ENCODE results near the gene VAV3. TPM values are rescaled to one million over a fixed set of nuclear protein-coding genes. Genes with fewer than 3 reads are reported as not detected.

Gene VAV3
- total and polyA plus RNA-seq, 2 of the 13 experiments (the other 11 are each of a cell fraction or from before 2014, with no cell fraction given), result 15.9 to 29.8 TPM

DNA sequence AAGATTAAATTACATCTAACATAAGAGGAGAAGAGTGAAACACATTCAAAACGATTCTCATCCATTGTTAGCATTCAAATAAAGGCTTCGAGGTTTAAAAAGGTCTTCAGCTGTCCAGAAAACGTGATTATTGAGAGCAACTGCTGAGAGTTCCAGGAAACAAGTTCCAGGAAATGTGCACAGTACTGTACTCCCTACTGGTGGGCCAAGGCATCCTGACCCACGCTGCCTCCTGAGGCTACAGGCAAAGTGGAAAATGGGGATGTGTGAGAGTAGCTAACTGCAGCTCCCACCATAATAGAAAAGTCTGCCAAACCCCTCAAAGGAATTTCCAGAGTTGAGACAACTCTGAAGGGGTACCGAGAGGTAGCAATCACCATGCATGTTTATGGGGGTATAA is 2.0 kb downstream of the VAV3 start:
- Histone ChIP-seq H3K36me3 (replicated peaks in 1 of 2; ENCODE audit: control insufficient read depth in 1 of 2, insufficient read depth in 2 of 2, low read length in 2 of 2) (no peaks in the 10 kb centered on the region), H3K9ac (ENCODE audit: insufficient read depth, low read depth, low read length) (no peak overlapping the region), H4K20me1 (ENCODE audit: insufficient read depth, low read length) (no peaks in the 10 kb centered on the region), H3K4me2 (ENCODE audit: low read depth, low read length) (no peak overlapping the region), H3K27ac (ENCODE audit: extremely low read length, insufficient read depth, low read length) (no peak overlapping the region), H3K4me3 (replicated peaks in 1 of 3; ENCODE audit: insufficient read depth in 1 of 3, low read depth in 2 of 3, low read length in 3 of 3) (no peak overlapping the region), H2AFZ (ENCODE audit: low read length) (no peak overlapping the region), H3K4me1 (ENCODE audit: insufficient read depth, low read length) (peaks cover 18% of the 10 kb centered on the region; the same call in 1 of the 2 replicates), H3K27me3 (ENCODE audit: control insufficient read depth in 1 of 2, insufficient read depth in 2 of 2, low read length in 2 of 2) (peaks cover 6 to 26% of the 10 kb centered on the region in 2 experiments), H3K9me3 (ENCODE audit: low read length) (no peaks in the 10 kb centered on the region), H3K79me2 (ENCODE audit: insufficient read depth, low read length) (no peaks in the 10 kb centered on the region)
- POLR2A ChIA-PET, result no interaction called here
- no peak for FAIRE-seq
- ATAC-seq, result no peak
- CTCF ChIA-PET (ENCODE audit: low intra/inter-chr PET ratio, low total read pairs), result no interaction called here
- WGBS (ENCODE audit: low lambda C conversion rate), result 3% methylated on average over 5 of the region's 5 CpGs
- in situ Hi-C loops (cut with HindIII; ENCODE audit: extremely low pct_ligation_motif_present, low pct_unique_long_range_greater_than_20kb) (no loop called here), intact Hi-C loops (cut with micrococcal nuclease; ENCODE audit: unreplicated experiment) (no loop called here)
- no peak for DNase-seq (ENCODE audit: low spot score)
- no TSS peak for BruUV-seq (replicated peaks)
- no peak for TF ChIP-seq YY1 (IDR thresholded peaks at IDR 0.05; ENCODE audit: insufficient read depth, insufficient replicate concordance, low read depth, low read length)
- TF ChIP-seq, protein P1, sequence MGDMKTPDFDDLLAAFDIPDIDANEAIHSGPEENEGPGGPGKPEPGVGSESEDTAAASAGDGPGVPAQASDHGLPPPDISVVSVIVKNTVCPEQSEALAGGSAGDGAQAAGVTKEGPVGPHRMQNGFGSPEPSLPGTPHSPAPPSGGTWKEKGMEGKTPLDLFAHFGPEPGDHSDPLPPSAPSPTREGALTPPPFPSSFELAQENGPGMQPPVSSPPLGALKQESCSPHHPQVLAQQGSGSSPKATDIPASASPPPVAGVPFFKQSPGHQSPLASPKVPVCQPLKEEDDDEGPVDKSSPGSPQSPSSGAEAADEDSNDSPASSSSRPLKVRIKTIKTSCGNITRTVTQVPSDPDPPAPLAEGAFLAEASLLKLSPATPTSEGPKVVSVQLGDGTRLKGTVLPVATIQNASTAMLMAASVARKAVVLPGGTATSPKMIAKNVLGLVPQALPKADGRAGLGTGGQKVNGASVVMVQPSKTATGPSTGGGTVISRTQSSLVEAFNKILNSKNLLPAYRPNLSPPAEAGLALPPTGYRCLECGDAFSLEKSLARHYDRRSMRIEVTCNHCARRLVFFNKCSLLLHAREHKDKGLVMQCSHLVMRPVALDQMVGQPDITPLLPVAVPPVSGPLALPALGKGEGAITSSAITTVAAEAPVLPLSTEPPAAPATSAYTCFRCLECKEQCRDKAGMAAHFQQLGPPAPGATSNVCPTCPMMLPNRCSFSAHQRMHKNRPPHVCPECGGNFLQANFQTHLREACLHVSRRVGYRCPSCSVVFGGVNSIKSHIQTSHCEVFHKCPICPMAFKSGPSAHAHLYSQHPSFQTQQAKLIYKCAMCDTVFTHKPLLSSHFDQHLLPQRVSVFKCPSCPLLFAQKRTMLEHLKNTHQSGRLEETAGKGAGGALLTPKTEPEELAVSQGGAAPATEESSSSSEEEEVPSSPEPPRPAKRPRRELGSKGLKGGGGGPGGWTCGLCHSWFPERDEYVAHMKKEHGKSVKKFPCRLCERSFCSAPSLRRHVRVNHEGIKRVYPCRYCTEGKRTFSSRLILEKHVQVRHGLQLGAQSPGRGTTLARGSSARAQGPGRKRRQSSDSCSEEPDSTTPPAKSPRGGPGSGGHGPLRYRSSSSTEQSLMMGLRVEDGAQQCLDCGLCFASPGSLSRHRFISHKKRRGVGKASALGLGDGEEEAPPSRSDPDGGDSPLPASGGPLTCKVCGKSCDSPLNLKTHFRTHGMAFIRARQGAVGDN (CRISPR knock-in tag; IDR thresholded peaks at IDR 0.05), result no peak
- no peak for TF ChIP-seq TCF7 (IDR thresholded peaks at IDR 0.05; ENCODE audit: low read depth)
- no peak for TF ChIP-seq MTA3 (CRISPR knock-in tag; IDR thresholded peaks at IDR 0.05)
- TF ChIP-seq, protein P2, sequence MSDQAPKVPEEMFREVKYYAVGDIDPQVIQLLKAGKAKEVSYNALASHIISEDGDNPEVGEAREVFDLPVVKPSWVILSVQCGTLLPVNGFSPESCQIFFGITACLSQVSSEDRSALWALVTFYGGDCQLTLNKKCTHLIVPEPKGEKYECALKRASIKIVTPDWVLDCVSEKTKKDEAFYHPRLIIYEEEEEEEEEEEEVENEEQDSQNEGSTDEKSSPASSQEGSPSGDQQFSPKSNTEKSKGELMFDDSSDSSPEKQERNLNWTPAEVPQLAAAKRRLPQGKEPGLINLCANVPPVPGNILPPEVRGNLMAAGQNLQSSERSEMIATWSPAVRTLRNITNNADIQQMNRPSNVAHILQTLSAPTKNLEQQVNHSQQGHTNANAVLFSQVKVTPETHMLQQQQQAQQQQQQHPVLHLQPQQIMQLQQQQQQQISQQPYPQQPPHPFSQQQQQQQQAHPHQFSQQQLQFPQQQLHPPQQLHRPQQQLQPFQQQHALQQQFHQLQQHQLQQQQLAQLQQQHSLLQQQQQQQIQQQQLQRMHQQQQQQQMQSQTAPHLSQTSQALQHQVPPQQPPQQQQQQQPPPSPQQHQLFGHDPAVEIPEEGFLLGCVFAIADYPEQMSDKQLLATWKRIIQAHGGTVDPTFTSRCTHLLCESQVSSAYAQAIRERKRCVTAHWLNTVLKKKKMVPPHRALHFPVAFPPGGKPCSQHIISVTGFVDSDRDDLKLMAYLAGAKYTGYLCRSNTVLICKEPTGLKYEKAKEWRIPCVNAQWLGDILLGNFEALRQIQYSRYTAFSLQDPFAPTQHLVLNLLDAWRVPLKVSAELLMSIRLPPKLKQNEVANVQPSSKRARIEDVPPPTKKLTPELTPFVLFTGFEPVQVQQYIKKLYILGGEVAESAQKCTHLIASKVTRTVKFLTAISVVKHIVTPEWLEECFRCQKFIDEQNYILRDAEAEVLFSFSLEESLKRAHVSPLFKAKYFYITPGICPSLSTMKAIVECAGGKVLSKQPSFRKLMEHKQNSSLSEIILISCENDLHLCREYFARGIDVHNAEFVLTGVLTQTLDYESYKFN (CRISPR knock-in tag; conservative IDR thresholded peaks at IDR 0.05), result no peak
- TF ChIP-seq ELF4 (CRISPR knock-in tag; IDR thresholded peaks at IDR 0.05; ENCODE audit: borderline replicate concordance), result no peak
- TF ChIP-seq CREBL2 (CRISPR knock-in tag; IDR thresholded peaks at IDR 0.05; ENCODE audit: borderline replicate concordance), result no peak
- no peak for TF ChIP-seq RORA (CRISPR knock-in tag; IDR thresholded peaks at IDR 0.05)
- no peak for TF ChIP-seq RXRA (CRISPR knock-in tag; IDR thresholded peaks at IDR 0.05)
- TF ChIP-seq NFE2L1 (CRISPR knock-in tag; IDR thresholded peaks at IDR 0.05; ENCODE audit: borderline replicate concordance), result no peak
- TF ChIP-seq, protein P3, sequence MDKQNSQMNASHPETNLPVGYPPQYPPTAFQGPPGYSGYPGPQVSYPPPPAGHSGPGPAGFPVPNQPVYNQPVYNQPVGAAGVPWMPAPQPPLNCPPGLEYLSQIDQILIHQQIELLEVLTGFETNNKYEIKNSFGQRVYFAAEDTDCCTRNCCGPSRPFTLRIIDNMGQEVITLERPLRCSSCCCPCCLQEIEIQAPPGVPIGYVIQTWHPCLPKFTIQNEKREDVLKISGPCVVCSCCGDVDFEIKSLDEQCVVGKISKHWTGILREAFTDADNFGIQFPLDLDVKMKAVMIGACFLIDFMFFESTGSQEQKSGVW (CRISPR knock-in tag; IDR thresholded peaks at IDR 0.05; ENCODE audit: borderline replicate concordance), result no peak
- no peak for TF ChIP-seq HOXA9 (CRISPR knock-in tag; IDR thresholded peaks at IDR 0.05; ENCODE audit: borderline replicate concordance)
- no peak for TF ChIP-seq HINFP (CRISPR knock-in tag; IDR thresholded peaks at IDR 0.05; ENCODE audit: low read depth)
